ENCODE data around the gene DNAH11.

The DNAH11 gene

DNA sequence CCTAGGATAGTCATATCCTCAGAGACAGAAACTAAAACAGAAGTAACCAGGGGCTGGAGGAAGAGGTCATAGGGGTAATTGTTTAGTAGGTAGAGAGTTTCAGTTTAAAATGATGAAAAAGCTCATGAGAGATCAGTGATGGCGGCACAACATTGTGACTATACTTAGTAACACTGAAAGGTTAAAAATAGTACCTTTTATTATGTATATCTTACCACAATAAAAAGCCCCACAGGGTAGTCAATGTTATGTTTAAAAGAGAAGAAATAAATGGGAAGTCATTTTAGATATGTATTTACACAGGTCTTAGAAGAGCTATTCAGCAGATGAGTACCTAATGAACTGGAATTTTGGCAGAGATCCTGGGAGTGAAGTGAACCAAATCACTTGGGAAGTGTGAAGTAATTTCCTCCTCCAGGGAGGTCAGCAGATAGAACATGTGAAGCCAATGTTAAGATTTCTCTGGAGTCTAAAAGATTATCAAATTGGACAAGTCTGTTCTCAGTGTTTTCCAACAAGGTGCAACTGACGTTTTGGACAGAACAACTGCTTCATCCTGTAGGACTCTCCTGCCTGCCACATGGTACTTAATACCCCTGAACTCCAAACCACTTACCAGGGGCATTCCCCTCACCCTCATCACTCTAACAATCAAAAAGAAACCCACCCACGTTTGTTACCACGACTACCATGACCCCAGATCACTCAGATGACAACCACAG lies 396.5 kb downstream of the DNAH11 start:
- no peak for DNase-seq (ENCODE audit: low read depth)

GRCh38 chr7:21939858-21940372 lies 397.1 kb downstream of the DNAH11 start:
- no peak for DNase-seq (ENCODE audit: low read depth)

DNA sequence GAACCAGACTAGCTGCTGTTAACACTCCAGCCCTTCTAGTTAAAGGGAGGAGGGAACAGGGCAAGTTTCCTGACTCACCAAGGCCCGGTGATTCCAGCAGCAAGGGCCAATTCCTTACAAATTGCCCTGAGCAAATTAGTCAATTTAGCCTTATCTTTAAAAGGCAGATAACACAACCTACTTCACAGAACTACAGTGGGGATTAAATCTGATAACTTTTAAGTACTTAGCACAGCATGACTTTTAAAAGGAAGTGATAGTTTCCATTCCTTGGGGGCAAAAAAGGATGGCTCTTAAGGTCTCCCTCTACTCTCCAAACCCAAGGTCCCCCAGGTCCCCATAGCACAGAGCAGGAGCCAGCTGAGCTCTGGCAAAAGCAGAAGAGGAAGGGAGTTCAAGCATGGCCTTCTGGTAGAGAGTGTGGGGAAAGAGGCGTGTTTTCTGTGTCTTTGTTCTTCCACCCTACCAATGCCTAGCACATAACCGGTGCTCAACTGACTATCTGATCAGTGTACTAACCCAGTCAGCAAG lies 398.8 kb downstream of the DNAH11 start:
- DNase-seq (ENCODE audit: low read depth): no peak

GRCh38 chr7:21942955-21943354 lies 400.1 kb downstream of the DNAH11 start:
- no peak for DNase-seq (ENCODE audit: low read depth)

GRCh38 chr7:21943436-21943835 lies 400.6 kb downstream of the DNAH11 start:
- no peak for DNase-seq (ENCODE audit: low read depth)

DNA sequence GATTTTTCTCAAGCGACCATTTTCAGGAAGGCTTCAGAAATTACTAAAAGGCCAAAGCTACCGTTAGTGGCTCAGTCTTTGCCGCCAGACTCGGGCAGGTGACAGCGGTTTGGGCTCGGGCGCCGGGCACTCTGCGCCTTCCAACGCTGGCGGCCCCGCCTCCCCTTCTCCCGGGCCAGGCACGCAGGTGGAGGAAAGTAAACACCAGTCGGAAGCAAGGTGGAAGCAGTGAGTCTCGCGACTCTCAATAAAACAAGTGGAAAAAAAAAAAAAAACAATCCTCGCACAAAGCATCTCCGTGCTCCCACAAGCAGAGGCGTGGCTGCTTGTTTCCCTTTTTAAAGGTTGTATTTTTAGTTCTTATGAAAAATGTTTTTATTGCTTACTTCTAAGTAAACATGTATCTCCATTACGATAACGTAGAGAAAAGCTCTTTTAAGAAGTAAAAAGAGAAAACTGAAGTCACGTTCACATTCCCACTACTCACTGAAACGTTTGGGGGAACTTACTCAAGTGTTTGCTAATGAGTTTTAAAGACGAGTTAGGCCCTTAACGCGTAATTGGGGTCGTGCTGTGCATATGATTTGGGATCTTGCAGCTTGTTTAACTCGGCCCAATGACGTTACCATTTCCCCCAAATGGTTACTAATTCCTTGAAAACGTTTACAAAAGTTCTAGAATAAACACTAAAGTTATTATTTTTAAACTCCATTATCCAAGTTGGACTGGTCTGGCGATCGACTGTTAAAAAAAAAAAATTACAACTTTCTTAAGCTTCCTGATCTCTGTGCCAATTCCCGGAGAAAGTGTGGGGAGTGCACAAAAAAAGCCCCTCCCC lies 402.0 kb downstream of the DNAH11 start:
- DNase-seq (ENCODE audit: low read depth): peak; percentile 20

GRCh38 chr7:21945454-21946221 lies 402.8 kb downstream of the DNAH11 start, which contains the start of gene CDCA7L:
Gene CDCA7L (minus strand): TSS chr7:21945899. CDS start chr7:21945804, 95 bp downstream.
- DNase-seq (ENCODE audit: low read depth): peak; percentile 38

- no peak for DNase-seq (ENCODE audit: low read depth)
Measured at GRCh38 chr7:21946222-21946709, 403.4 kb downstream of the DNAH11 start.

DNA sequence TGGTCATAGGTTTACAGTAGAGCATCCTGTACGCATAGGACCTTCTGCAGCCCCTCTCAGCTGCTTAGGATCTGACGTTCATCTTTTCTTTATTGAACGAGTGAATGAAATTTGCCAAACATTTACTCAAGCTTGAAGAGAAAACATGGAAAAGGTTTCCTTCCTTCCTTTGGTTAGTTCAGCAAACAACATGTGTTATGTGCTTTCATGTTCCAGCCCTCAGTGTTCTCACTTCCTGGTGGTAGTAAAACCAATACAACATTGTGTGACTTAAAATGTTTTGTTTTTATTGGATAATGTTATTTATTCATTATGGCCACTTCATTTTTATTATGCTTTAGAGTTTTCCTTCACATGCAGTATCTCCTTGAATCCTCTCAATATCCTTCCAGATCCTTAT lies 404.2 kb downstream of the DNAH11 start:
- DNase-seq (ENCODE audit: low read depth): no peak

- DNase-seq (ENCODE audit: low read depth): no peak
Measured at GRCh38 chr7:21947946-21948345, 405.1 kb downstream of the DNAH11 start.

DNA sequence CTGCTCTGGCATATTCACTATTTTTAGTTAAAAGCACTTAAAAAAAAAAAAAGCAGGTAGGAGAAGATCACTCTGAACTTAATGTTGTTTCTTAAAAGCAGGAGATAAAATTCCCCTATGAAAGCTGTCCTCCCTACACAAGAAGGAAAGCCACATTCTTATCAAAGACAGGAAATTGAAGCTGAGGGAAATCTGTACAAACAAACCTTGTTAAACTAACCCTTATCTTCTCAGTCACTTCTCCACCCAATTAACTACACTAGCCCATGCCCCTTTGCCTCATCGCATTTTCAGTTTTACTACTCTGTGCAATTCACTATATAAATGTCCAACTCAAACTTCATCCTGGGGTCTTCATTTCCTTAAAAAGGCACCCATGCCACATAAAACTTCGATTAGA lies 405.5 kb downstream of the DNAH11 start:
- DNase-seq (ENCODE audit: low read depth): no peak

DNA sequence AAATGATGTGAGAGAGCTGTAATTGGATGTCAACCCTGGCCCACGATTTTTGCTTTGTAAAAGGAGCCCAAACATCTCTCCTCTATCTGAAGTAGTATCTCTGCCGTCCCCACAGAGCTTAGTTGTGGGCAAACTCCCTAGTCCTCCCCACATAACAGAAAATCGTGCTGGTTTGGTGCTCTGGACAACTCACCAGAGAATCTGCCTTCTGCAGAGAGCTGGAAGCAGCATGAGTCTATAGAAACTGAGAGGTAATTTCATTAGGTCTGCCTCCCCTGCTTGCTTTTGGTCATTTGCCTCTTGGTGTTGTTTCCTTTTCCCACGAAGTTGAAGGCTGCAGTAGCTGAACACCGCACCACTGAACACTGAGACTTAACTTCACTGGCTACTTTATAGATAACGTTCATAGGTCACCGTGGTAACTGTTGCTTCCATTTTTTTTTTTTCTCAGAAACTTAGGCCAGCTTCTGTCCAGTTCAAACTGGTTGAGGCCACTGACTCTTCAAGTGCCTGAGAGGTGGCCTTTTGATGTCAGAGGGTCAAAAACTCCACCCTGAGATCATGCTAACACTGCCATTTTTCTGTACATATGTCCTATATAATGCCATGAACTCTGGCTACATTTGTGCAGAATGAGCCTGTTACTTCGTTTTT lies 406.2 kb downstream of the DNAH11 start:
- no peak for DNase-seq (ENCODE audit: low read depth)
